Activated CD4-positive, alpha-beta memory T cell treated with anti-CD3 and anti-CD28 coated beads, Interleukin-2, amount 10 ng/mL, durations not matched to agents 7 days and 5 days (primary cell): ENCODE results near the gene AP1M1. TPM values are rescaled to one million over a fixed set of nuclear protein-coding genes. Genes with fewer than 3 reads are reported as not detected.

Experiments used
- CTCF ChIA-PET: fragments of 350-600 bp; sonication (Branson Sonifier 250); formaldehyde crosslinking; loops from one replicate; lab custom pipeline; 2021; ENCODE audit warnings: antibody characterized with exemption, inconsistent platforms; lab: Charles Lee
- POLR2A ChIA-PET: fragments of 350-600 bp; sonication (Branson Sonifier 250); formaldehyde crosslinking; loops from one replicate; lab custom pipeline; 2021; ENCODE audit warnings: antibody characterized with exemption; lab: Charles Lee
- DNase-seq: peaks from one replicate; pipeline ENCODE4 v3.0.0-alpha.2; 2020
- H3K27ac Mint-ChIP-seq: one replicate; pipeline ENCODE4 v1.8.0; 2021; ENCODE audit warnings: mild to moderate bottlenecking, mixed read lengths
- H3K27me3 Mint-ChIP-seq: one replicate; pipeline ENCODE4 v1.8.0; 2021; ENCODE audit warnings: mixed read lengths
- H3K36me3 Mint-ChIP-seq: one replicate; pipeline ENCODE4 v1.8.0; 2021; ENCODE audit warnings: low read depth, mixed read lengths
- H3K4me1 Mint-ChIP-seq: one replicate; pipeline ENCODE4 v1.8.0; 2021; ENCODE audit warnings: mixed read lengths
- H3K4me3 Mint-ChIP-seq: one replicate; pipeline ENCODE4 v1.8.0; 2021; ENCODE audit warnings: mild to moderate bottlenecking, mixed read lengths
- H3K9me3 Mint-ChIP-seq: one replicate; pipeline ENCODE4 v1.8.0; 2021; ENCODE audit warnings: mixed read lengths
- total RNA-seq, 2 experiments: library from RNA; stranded (reverse); gene quantifications; one replicate each; pipeline ENCODE4 v1.2.3, GENCODE V29; 2021

Gene AP1M1
- total RNA-seq, 2 experiments from 2014 or later: 131 to 151 TPM

DNA sequence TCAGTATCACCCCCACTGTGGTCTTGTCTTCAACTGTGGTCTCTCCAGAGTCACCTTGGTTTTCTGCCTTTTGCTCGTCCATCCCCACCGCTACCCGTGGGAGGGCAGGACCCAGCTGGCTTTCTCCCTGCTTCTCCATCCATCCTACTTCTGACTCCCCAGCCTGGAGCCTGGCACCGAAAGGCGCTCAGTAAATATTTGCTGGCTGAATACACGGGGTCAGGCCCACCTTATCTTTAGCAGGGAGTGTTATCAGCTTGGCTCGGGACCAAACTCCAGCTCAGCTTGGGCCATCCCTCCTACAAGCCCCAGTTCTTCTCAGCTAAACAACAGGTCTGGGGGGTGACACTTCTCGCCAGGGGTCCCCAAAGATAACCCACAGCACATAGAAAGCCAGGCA, 64.9 kb downstream of the AP1M1 start:
- peaks cover 9% of the 10 kb centered on the region for H3K27me3 Mint-ChIP-seq
- POLR2A ChIA-PET: interaction anchor here (0.7 to 9.6 kb wide), 9 partner anchors 23 to 120 kb away, joined by 3 to 68 read pairs (median 6); partner anchors contain the start of gene KLF2
- peak overlapping the region; percentile 81 for H3K27ac Mint-ChIP-seq
- CTCF ChIA-PET: interaction anchor here (0.8 to 1.2 kb wide), 4 partner anchors 12 to 186 kb away, joined by 3 to 6 read pairs (median 4); no protein-coding TSS in a partner anchor
- H3K36me3 Mint-ChIP-seq: peaks cover 3% of the 10 kb centered on the region
- peaks cover 80% of the 10 kb centered on the region for H3K4me1 Mint-ChIP-seq
- DNase-seq: no peak
- H3K9me3 Mint-ChIP-seq: no peaks in the 10 kb centered on the region
- H3K4me3 Mint-ChIP-seq: no peak overlapping the region

DNA sequence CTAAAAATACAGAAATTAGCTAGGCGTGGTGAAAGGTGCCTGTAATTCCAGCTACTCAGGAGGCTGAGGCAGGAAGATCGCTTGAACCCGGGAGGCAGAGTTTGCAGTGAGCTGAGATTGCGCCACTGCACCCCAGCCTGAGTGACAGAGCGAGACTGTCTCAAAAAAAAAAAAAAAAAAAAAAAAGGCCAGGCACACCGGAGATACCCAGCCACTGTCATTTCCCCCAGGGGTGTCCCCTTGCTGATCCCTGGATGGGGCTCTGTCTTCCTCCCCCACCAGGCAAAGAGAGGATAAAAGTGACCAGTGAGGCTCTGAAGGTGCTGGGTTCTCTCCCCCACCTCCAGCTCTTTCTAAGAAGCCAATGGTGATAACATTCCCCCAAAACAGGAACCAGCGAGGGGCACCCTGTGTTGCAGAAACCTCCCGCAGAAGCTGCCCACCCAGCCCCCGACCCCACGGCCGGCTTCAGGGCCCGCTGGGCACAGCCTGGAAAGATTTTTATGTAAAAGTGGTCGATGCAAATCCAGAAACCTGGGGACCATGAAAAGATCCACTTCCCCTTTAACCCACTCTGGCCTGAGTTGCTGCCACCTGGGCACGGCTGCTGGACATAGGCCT, 65.5 kb downstream of the AP1M1 start:
- no peak for DNase-seq
- POLR2A ChIA-PET: interaction anchor here (0.7 to 9.6 kb wide), 5 partner anchors 28 to 109 kb away, joined by 3 to 68 read pairs (median 6); partner anchors contain the start of gene KLF2
- H3K36me3 Mint-ChIP-seq: peaks cover 3% of the 10 kb centered on the region
- H3K4me3 Mint-ChIP-seq: no peak overlapping the region
- H3K4me1 Mint-ChIP-seq: peaks cover 79% of the 10 kb centered on the region
- CTCF ChIA-PET: interaction anchor here (0.8 to 1.2 kb wide), 4 partner anchors 12 to 185 kb away, joined by 3 to 6 read pairs (median 4); no protein-coding TSS in a partner anchor
- peaks cover 8% of the 10 kb centered on the region for H3K27me3 Mint-ChIP-seq
- no peaks in the 10 kb centered on the region for H3K9me3 Mint-ChIP-seq
- no peak overlapping the region for H3K27ac Mint-ChIP-seq

DNA sequence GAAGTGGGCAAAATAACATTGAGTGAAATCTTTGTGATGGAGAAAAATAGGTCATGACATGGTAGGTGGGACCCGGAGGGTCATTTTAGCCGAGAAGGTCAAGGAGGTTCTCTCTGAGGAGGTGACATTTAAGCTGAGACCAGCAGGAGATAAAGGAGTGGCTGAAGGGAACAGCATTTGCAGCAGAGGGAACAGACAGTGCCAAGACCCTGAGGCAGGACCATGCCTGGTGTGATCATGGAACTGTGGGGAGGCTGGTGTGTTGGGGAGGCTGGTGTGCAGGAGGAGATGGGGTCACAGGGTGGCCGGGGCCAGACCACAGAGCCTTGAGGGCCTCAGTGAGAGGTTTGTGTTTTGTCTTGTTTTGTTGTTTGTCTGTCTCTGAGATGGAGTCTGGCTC, 67.5 kb downstream of the AP1M1 start:
- Mint-ChIP-seq H3K4me3 (no peak overlapping the region), H3K36me3 (peaks cover 3% of the 10 kb centered on the region), H3K4me1 (peaks cover 73% of the 10 kb centered on the region), H3K27me3 (peaks cover 11% of the 10 kb centered on the region), H3K9me3 (no peaks in the 10 kb centered on the region), H3K27ac (peak overlapping the region; percentile 23)
- CTCF ChIA-PET: no interaction called here
- POLR2A ChIA-PET: interaction anchor here (2.8 to 6.3 kb wide), 2 partner anchors 64 to 102 kb away, joined by 23 to 65 read pairs; no protein-coding TSS in a partner anchor
- DNase-seq: no peak

DNA sequence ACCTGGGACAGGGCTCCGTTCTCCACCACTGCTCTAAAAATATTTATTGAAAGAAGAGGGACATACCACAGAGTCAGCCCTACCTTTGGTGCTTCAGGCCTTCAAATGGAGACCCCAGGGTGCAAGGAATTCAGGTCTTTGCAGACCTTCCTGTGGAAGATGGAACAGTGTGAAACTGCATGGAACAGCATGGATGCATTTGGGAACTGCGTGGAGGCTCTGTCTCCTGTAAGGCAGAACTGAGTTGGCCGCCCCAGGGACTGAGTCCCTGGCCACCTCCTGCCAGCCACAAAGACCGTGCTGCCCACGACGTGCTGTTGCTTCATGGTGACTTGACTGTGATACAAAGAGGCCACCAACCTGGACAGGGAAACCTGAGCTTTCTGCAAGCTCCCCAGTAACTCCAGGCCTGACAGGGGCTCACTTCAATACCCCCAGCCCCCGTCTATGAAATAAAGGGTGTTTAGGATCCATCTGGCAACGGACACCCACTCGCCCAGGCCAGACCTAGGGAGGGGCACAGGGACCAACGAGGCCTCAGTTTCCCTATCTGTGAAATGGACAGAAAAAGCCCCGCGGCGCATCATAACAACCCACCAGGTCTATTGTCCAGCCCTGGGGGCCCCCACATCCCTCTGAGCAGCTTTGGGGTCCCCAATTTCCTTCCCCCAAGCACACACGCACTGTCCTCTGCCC, 68.3 kb downstream of the AP1M1 start:
- Mint-ChIP-seq H3K27me3 (peaks cover 11% of the 10 kb centered on the region), H3K4me1 (peaks cover 67% of the 10 kb centered on the region), H3K9me3 (no peaks in the 10 kb centered on the region), H3K4me3 (peak overlapping the region; percentile 2), H3K27ac (peak overlapping the region; percentile 76), H3K36me3 (peaks cover 3% of the 10 kb centered on the region)
- CTCF ChIA-PET: interaction anchor here (1.6 to 2.8 kb wide), 2 partner anchors 18 to 120 kb away, joined by 6 to 11 read pairs; no protein-coding TSS in a partner anchor
- POLR2A ChIA-PET: interaction anchor here (1.1 to 6.3 kb wide), 7 partner anchors 19 to 106 kb away, joined by 3 to 65 read pairs (median 5); partner anchors contain the start of genes AP1M1 and KLF2
- no peak for DNase-seq

DNA sequence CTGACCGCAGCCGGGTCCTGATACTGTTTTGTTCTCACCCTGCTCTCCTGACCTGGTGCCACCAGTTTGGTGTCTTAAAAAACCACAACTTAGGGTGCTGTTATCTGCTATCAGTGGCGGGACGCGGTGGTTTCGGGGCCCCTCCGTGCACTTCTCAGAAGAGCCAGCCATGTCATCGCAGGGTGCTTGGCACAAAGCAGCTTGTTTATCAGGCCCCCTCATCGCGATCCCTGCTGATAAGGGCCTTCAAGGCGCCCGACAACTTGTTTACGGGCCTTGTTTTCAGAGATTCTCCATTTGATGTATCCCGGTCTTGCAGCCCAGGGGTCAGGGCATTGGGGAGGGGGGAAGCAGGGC, 68.9 kb downstream of the AP1M1 start:
- peaks cover 11% of the 10 kb centered on the region for H3K27me3 Mint-ChIP-seq
- ChIA-PET POLR2A (interaction anchor here (0.9 to 6.3 kb wide), 11 partner anchors 20 to 107 kb away, joined by 3 to 65 read pairs (median 4); partner anchors contain the start of genes AP1M1 and KLF2), CTCF (interaction anchor here (1.6 to 2.8 kb wide), 2 partner anchors 19 to 120 kb away, joined by 6 to 11 read pairs; no protein-coding TSS in a partner anchor)
- peaks cover 3% of the 10 kb centered on the region for H3K36me3 Mint-ChIP-seq
- H3K4me1 Mint-ChIP-seq: peaks cover 62% of the 10 kb centered on the region
- peak overlapping the region; percentile 76 for H3K27ac Mint-ChIP-seq
- no peaks in the 10 kb centered on the region for H3K9me3 Mint-ChIP-seq
- H3K4me3 Mint-ChIP-seq: peak overlapping the region; percentile 2
- DNase-seq: peak; percentile 86

DNA sequence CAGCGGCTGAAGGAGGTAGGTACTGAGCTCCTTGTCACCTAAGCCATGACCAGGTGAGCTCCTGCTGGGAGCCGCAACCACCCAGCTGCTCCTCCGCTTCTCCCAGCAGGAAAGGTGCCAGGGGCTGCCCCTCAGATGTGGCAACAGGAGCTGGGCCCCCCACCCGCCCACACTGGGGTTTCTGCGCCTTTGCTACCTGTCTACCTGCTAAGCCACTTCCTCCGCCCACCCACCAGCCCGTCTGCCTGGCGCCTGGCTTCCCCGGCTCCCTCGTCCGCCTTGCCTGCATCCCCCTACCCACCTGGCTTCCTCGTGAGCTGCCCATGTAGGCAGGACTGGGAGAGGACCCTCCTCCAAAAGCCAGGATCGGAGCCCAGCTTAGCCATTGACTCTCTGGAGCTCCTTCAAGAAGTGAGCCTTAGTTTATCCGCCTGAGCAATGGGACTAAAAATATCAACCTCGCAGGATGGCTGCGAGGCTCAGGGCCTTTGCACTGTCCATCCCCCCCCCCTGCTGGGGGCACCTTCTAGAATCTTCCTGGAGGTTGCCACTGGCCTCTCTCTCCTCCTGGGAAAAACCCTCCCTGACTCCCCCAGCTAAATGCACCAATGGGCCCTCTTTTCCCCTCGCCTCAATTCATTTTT, 71.1 kb downstream of the AP1M1 start:
- H3K27me3 Mint-ChIP-seq: peaks cover 15% of the 10 kb centered on the region
- no peak for DNase-seq
- H3K4me1 Mint-ChIP-seq: peaks cover 49% of the 10 kb centered on the region

DNA sequence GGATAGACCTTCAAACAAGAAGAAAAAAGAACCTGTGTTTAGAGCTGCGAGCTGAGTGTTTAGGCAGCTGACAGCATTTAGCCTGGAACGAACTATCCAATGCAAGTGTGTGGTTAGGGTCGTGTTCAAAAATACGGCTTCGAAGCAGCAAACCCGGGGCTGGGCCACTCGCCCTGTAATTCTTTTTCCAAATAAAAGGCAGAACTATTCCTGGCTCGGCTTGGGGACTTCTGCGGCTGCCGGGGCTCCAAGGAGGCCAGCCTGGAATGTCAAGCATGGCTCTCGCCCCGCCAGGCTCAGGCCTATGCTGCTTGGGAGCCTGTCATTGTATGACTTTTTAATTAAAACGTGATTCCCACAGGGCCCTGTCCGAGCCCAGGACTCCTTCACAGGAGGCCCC, 75.2 kb downstream of the AP1M1 start:
- POLR2A ChIA-PET: interaction anchor here (1.0 to 1.8 kb wide), 2 partner anchors 51 to 75 kb away, joined by 4 read pairs; partner anchors contain the start of gene KLF2
- Mint-ChIP-seq H3K4me1 (peaks cover 19% of the 10 kb centered on the region), H3K4me3 (no peak overlapping the region), H3K27ac (no peak overlapping the region), H3K9me3 (no peaks in the 10 kb centered on the region), H3K36me3 (no peaks in the 10 kb centered on the region), H3K27me3 (peaks cover 22% of the 10 kb centered on the region)
- no peak for DNase-seq
- CTCF ChIA-PET: interaction anchor here (1.7 kb wide), 1 partner anchor 25 kb away, joined by 6 read pairs; no protein-coding TSS in a partner anchor

More for the DNA sequence above, 71.1 kb downstream of the AP1M1 start:
- Mint-ChIP-seq H3K4me3 (no peak overlapping the region), H3K9me3 (no peaks in the 10 kb centered on the region), H3K36me3 (peaks cover 3% of the 10 kb centered on the region), H3K27ac (no peak overlapping the region)
- ChIA-PET POLR2A (interaction anchor here (0.7 to 6.3 kb wide), 8 partner anchors 15 to 191 kb away, joined by 3 to 65 read pairs (median 4); no protein-coding TSS in a partner anchor), CTCF (interaction anchor here (0.6 to 2.8 kb wide), 4 partner anchors 18 to 117 kb away, joined by 5 to 12 read pairs (median 10); no protein-coding TSS in a partner anchor)

DNA sequence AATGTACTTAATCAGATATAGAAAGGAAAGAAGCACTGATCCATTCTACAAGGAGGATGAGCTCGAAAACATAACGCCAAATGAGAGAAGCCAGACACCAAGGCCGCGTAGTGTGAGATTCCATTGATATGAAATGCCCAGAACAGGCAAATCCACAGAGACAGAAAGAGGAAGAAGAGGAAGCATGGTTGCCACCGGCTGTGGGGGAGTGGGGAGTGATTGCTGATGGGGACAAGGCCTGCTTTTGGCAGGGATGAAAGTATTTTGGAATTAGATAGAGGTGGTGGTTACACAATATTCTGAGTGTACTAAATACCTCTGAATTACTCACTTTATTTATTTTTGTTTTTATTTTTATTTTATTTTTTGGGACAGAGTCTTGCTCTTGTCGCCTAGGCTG, 76.7 kb downstream of the AP1M1 start:
- H3K9me3 Mint-ChIP-seq: no peaks in the 10 kb centered on the region
- H3K36me3 Mint-ChIP-seq: no peaks in the 10 kb centered on the region
- no peak for DNase-seq
- ChIA-PET POLR2A (no interaction called here), CTCF (no interaction called here)
- H3K27ac Mint-ChIP-seq: no peak overlapping the region
- H3K4me1 Mint-ChIP-seq: peaks cover 13% of the 10 kb centered on the region
- H3K4me3 Mint-ChIP-seq: no peak overlapping the region
- peaks cover 18% of the 10 kb centered on the region for H3K27me3 Mint-ChIP-seq

DNA sequence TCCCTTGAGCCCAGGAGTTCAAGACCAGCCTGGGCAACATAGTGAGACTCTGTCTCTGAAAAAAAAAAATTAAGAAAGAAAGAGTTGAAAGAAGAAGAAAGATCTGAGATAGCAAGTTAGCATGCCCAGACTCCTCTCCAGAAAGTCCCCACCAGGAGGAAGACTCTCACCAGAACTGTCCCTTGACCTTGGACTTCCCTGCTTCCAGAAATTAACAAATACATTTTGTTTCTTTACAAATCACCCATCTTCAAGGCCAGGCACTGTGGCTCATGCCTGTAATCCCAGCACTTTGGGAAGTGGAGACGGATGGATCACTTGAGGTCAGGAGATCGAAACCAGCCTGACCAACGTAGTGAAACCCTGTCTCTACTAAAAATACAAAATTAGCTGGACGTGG, 82.6 kb downstream of the AP1M1 start:
- peaks cover 27% of the 10 kb centered on the region for H3K4me1 Mint-ChIP-seq
- DNase-seq: no peak
- no peak overlapping the region for H3K27ac Mint-ChIP-seq
- H3K4me3 Mint-ChIP-seq: no peak overlapping the region
- H3K36me3 Mint-ChIP-seq: no peaks in the 10 kb centered on the region
- POLR2A ChIA-PET: no interaction called here
- CTCF ChIA-PET: interaction anchor here (2.0 kb wide), 1 partner anchor 102 kb away, joined by 6 read pairs; no protein-coding TSS in a partner anchor
- H3K9me3 Mint-ChIP-seq: no peaks in the 10 kb centered on the region
- H3K27me3 Mint-ChIP-seq: peaks cover 15% of the 10 kb centered on the region

DNA sequence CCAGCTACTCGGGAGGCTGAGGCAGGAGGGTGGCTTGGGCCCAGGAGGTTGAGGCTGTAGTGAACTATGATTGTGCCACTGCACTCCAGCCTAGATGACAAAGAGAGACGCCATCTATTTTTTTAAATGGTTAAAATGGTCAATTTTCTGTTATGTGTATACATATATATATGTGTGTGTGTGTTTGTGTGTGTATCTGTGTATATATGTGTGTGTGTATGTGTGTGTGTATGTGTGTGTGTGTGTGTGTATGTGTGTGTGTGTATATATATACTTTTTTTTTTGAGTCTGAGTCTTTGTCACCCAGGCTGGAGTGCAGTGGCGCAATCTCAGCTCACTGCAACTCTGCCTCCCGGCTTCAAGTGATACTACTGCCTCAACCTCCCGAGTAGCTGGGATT, 84.0 kb downstream of the AP1M1 start:
- ChIA-PET CTCF (interaction anchor here (2.0 kb wide), 1 partner anchor 101 kb away, joined by 6 read pairs; no protein-coding TSS in a partner anchor), POLR2A (interaction anchor here (0.9 to 1.1 kb wide), 2 partner anchors 43 to 48 kb away, joined by 3 read pairs; no protein-coding TSS in a partner anchor)
- no peaks in the 10 kb centered on the region for H3K9me3 Mint-ChIP-seq
- no peak overlapping the region for H3K27ac Mint-ChIP-seq
- peaks cover 20% of the 10 kb centered on the region for H3K27me3 Mint-ChIP-seq
- H3K4me3 Mint-ChIP-seq: no peak overlapping the region
- DNase-seq: no peak
- H3K4me1 Mint-ChIP-seq: peaks cover 28% of the 10 kb centered on the region
- no peaks in the 10 kb centered on the region for H3K36me3 Mint-ChIP-seq

DNA sequence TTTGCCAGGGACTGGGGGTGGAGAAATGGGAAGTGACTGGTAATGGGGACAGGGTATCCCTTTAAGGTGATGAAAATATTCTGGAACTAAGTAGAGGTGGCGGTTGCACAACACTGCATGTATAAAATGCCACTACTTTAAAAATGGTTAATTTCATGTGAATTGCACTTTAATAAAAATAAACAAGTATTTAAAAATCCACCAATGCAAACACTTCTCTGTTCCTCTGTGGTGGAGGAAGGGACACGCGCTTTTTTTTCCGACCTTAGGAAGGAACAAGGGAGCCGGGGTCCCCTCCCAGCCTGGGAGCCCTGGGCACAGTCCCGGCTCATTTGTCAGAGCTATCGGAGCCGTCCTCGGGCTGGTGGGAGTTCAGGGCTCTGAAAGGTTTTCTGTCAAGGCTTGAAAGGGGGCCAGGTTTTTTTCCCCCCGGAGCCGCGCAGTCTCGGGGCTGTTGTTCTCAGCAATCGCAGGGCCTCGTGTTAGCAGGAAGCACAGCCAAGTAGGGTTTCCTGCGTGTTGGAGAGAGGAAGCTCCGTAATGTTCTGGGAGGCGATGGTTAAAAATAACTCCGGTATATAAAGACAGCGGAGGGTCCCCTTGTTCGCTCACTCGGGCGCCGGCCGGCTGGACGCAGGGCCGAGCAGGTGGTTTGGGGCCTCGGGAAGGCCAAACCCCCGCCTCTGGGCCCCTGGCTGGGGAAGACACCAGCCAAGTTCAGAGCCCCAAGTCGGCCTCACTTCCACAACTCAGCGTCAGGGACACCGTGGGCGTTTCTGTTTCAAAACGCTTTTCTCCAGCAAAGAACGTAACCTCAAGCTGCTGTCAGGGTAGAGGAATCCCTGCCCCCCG, 85.7 kb downstream of the AP1M1 start:
- Mint-ChIP-seq H3K36me3 (no peaks in the 10 kb centered on the region), H3K27ac (peak overlapping the region; percentile 40), H3K9me3 (no peaks in the 10 kb centered on the region), H3K4me1 (peaks cover 32% of the 10 kb centered on the region), H3K4me3 (peak overlapping the region; percentile 21), H3K27me3 (peaks cover 23% of the 10 kb centered on the region)
- CTCF ChIA-PET: interaction anchor here (0.7 to 1.2 kb wide), 3 partner anchors 35 to 58 kb away, joined by 3 to 4 read pairs (median 3); partner anchors contain the start of gene KLF2
- POLR2A ChIA-PET: interaction anchor here (0.8 to 1.9 kb wide), 4 partner anchors 15 to 43 kb away, joined by 3 to 15 read pairs (median 4); partner anchors contain the start of gene KLF2
- DNase-seq: peak; percentile 53
